GM21825 (cell line): Measurements from ENCODE around the gene PRKAR1B.

Experiments used
- ATAC-seq: cut with Tn5 transposase; IDR thresholded peaks from one replicate; pipeline ENCODE4 v1.9.1; 2021; ENCODE audit warnings: mild to moderate bottlenecking, moderate library complexity; ENCODE audit not compliant: unreplicated experiment

PRKAR1B gene

GRCh38 chr7:501526-501925, 225.6 kb downstream of the PRKAR1B start:
- ATAC-seq: no peak

- no peak for ATAC-seq
These were observed 226.3 kb downstream of the PRKAR1B start for GRCh38 chr7:500521-501420.

- no peak for ATAC-seq
These were observed 227.1 kb downstream of the PRKAR1B start for GRCh38 chr7:499853-500485.
